ENCODE results near the gene DIP2A. TPM values are rescaled to one million over a fixed set of nuclear protein-coding genes. Genes with fewer than 3 reads are reported as not detected.
"Not testable (repeated sequence)": the region's sequence is repeated elsewhere in the genome, so short reads cannot be mapped to it uniquely, and the experiment has no call there.

Gene DIP2A
- total and polyA plus RNA-seq, 5 donors: 28.6 to 40.6 (median 37.1) TPM

DNA sequence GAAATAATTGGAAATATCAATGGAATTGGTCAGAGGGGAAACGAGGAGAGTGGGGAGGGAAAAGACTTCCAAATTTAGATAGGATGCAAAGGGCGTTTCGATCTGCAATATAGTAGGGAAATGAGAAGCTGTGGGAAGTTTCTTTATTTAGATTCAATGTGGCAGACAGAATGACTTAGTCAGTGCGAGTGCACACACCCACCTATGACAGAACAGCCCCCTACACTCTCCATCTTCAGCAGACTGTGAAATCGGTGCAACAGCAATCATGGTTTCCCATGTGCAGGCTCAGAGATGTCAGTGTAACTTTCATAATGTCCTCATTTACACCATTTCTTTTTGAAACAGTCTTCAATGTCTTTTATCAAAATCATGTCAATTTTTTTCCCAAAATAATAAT lies 46.0 kb downstream of the DIP2A start:
- intact Hi-C loops (cut with DNase I): no loop called here
- Histone ChIP-seq H3K9me3 (ENCODE audit: control insufficient read depth, low read length) (no peaks in the 10 kb centered on the region), H3K4me3 (ENCODE audit: low read length) (no peak overlapping the region), H3K27me3 (ENCODE audit: control insufficient read depth, insufficient read depth) (no peaks in the 10 kb centered on the region), H3K27ac (ENCODE audit: low read length) (no peak overlapping the region), H3K4me1 (ENCODE audit: control insufficient read depth, insufficient read depth, low read length) (no peaks in the 10 kb centered on the region)
- ATAC-seq (no peak), DNase-seq (no peak)
- WGBS: 88% methylated on average over 5 of the region's 5 CpGs

DNA sequence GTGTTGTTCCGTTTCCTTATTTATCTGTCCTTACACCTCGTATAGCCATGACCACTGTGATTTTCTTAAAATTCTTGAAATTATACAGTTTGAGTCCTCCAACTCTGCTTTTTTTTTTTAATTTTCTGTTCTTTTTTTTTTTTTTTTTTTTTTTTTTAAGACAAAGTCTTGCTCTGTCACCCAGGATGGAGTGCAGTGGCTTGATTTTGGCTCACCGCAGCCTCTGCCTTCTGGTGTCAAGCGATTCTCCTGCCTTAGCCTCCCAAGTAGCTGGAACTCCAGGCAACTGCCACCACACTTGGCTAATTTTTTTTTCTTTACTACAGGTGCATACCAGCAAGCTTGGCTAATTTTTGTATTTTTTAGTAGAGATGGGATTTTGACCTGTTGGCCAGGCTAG lies 48.9 kb downstream of the DIP2A start:
- 95% methylated on average over 4 of the region's 4 CpGs for WGBS
- intact Hi-C loops (cut with DNase I): no loop called here
- DNase-seq: no peak
- Histone ChIP-seq H3K4me1 (ENCODE audit: control insufficient read depth, insufficient read depth, low read length) (no peaks in the 10 kb centered on the region), H3K27me3 (ENCODE audit: control insufficient read depth, insufficient read depth) (no peaks in the 10 kb centered on the region), H3K27ac (ENCODE audit: low read length) (no peak overlapping the region), H3K4me3 (ENCODE audit: low read length) (no peak overlapping the region), H3K9me3 (ENCODE audit: control insufficient read depth, low read length) (no peaks in the 10 kb centered on the region)
- ATAC-seq: no peak

DNA sequence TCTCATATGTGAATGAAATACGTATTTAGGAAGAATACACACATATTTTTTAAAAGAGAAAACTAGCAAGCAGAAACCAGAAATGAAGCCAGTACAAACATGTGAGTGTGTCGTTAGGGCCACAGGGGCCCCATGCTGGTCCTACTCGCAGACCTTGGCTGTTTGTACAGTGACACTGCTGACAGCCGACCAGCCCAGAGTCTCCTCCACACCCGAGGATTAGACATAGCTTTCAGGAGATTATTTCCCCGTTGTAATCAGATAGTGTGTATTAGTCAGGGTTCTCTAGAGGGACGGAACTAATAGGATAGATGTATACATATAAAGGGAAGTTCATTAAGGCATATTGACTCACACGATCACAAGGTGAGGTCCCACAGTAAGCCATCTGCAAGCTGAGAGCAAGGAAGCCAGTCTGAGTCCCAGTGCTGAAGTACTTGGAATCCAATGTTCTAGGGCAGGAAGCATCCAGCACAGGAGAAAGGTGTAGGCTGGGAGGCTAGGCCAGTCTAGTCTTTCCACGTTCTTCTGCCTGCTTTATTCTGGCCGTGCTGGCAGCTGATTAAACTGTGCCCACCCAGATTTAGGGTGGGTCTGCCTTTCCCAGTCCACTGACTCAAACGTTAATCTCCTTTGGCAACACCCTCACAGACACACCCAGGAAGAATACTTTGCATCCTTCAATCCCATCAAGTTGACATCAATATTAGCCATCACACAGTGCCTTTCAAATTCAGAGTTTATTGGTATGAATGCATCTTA lies 51.2 kb downstream of the DIP2A start:
- intact Hi-C loops (cut with DNase I): no loop called here
- Histone ChIP-seq H3K4me3 (ENCODE audit: low read length) (no peak overlapping the region), H3K9me3 (ENCODE audit: control insufficient read depth, low read length) (no peaks in the 10 kb centered on the region), H3K4me1 (ENCODE audit: control insufficient read depth, insufficient read depth, low read length) (no peaks in the 10 kb centered on the region), H3K27ac (ENCODE audit: low read length) (no peak overlapping the region), H3K27me3 (ENCODE audit: control insufficient read depth, insufficient read depth) (no peaks in the 10 kb centered on the region)
- ATAC-seq: no peak
- 65% methylated on average over 11 of the region's 11 CpGs for WGBS
- no peak for DNase-seq

DNA sequence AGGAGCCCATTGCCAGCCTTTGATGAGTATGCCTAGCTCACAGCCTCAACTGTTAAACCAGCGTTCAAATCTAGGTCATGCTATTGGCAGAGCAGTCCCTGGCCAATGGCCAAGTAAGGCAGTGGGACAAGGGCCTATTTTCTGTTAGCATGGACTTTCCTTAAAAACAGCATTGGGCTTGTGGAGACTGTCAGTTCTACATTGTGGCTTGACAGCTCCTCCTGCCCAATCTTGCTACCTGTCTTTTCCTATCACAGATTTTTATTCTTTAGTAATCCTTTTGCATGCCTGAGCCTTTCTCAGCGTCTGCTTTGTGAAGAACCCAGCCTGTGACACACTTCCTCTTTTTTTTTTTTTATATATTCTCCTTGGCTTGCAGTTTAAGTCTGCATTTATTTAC lies 56.4 kb downstream of the DIP2A start:
- Histone ChIP-seq H3K27me3 (ENCODE audit: control insufficient read depth, insufficient read depth) (no peaks in the 10 kb centered on the region), H3K4me3 (ENCODE audit: low read length) (no peak overlapping the region), H3K27ac (ENCODE audit: low read length) (no peak overlapping the region), H3K9me3 (ENCODE audit: control insufficient read depth, low read length) (no peaks in the 10 kb centered on the region), H3K4me1 (ENCODE audit: control insufficient read depth, insufficient read depth, low read length) (peaks cover 2% of the 10 kb centered on the region)
- 21% methylated on average over 2 of the region's 2 CpGs for WGBS
- ATAC-seq (peak; percentile 78 to 87), DNase-seq (peak; percentile 81 to 91 (median 85))
- intact Hi-C loops (cut with DNase I): no loop called here

DNA sequence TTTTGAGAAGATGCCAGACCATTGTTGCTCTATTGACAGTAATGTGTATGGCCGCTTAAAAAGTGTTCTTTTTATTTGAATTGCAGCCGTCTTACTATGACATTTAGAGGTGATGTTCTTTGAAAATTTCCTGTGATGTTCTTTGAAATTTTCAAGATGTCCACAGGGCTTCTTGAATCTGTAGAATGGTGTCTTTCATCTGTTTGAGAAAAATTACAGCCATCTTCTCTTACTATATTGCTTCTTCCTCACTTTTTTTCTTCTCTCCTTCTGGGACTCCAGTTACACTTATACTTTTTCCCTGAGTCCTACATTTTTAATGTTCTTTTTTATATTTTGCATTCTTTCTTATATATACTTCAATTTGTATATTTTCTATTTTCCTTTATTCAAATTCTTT lies 57.4 kb downstream of the DIP2A start:
- intact Hi-C loops (cut with DNase I): no loop called here
- no peaks in the 10 kb centered on the region for H3K27me3 ChIP-seq (ENCODE audit: control insufficient read depth, insufficient read depth)
- DNase-seq (no peak), ATAC-seq (no peak)
- H3K27ac ChIP-seq (ENCODE audit: low read length): no peak overlapping the region
- no peaks in the 10 kb centered on the region for H3K9me3 ChIP-seq (ENCODE audit: control insufficient read depth, low read length)
- H3K4me3 ChIP-seq (ENCODE audit: low read length): no peak overlapping the region
- peaks cover 2% of the 10 kb centered on the region for H3K4me1 ChIP-seq (ENCODE audit: control insufficient read depth, insufficient read depth, low read length)
- 93% methylated on average over 2 of the region's 2 CpGs for WGBS

DNA sequence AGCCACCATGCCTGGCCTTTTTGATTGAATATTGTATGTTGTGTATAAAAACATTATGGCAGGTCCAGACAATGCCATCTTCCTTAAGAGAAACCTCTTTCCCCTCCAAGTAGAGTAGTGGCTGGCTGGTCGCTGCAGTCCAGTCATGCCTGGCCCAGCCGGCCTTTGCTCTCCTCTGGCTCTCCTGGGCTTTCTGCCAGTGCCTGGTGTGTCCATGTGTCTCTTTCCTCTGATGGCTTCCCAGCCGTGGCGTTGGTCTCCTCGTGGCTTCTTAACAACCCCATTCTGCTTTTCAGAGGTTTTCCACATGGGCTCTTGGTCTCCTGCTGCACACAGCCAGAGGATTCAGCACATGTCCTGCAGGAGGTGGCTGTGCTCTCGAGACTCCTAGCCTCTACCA lies 58.7 kb downstream of the DIP2A start:
- ATAC-seq: peak; percentile 61 to 75
- peaks cover 2% of the 10 kb centered on the region for H3K4me1 ChIP-seq (ENCODE audit: control insufficient read depth, insufficient read depth, low read length)
- H3K9me3 ChIP-seq (ENCODE audit: control insufficient read depth, low read length): no peaks in the 10 kb centered on the region
- no peak overlapping the region for H3K4me3 ChIP-seq (ENCODE audit: low read length)
- H3K27ac ChIP-seq (ENCODE audit: low read length): no peak overlapping the region
- WGBS: 62% methylated on average over 6 of the region's 6 CpGs
- peak in 2 of 3 donors; percentile 50 to 68 for DNase-seq
- intact Hi-C loops (cut with DNase I): no loop called here
- H3K27me3 ChIP-seq (ENCODE audit: control insufficient read depth, insufficient read depth): no peaks in the 10 kb centered on the region

DNA sequence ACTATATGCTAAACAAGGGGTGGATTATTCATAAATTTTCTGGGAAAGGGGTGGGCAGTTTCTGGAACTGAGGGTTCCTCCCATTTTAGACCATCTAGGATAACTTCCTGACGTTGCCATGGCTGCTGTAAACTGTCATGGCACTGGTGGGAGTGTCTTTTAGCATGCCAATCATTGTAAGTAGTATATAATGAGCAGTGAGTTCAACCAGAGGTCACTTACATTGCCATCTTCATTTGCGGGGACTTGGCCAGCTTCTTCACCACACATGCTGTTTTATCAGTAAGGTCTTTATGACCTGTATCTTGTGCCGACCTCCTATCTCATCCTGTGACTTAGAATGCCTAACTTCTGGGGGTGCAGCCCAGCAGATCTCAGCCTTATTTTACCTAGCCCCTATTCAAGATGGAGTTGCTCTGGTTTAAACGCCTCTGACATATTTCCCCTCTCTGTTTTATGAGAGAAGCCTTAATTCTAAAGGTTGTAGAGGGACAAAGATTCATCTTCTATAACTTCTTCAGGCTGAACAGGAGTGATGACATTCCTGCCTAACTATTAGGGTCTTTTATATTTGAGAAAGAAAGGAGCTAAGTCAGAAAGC lies 60.4 kb downstream of the DIP2A start:
- no peaks in the 10 kb centered on the region for H3K9me3 ChIP-seq (ENCODE audit: control insufficient read depth, low read length)
- 49% methylated on average over 4 of the region's 4 CpGs for WGBS
- H3K4me3 ChIP-seq (ENCODE audit: low read length): no peak overlapping the region
- DNase-seq (no peak), ATAC-seq (no peak)
- H3K27me3 ChIP-seq (ENCODE audit: control insufficient read depth, insufficient read depth): no peaks in the 10 kb centered on the region
- H3K27ac ChIP-seq (ENCODE audit: low read length): no peak overlapping the region
- peaks cover 2% of the 10 kb centered on the region for H3K4me1 ChIP-seq (ENCODE audit: control insufficient read depth, insufficient read depth, low read length)
- intact Hi-C loops (cut with DNase I): no loop called here

DNA sequence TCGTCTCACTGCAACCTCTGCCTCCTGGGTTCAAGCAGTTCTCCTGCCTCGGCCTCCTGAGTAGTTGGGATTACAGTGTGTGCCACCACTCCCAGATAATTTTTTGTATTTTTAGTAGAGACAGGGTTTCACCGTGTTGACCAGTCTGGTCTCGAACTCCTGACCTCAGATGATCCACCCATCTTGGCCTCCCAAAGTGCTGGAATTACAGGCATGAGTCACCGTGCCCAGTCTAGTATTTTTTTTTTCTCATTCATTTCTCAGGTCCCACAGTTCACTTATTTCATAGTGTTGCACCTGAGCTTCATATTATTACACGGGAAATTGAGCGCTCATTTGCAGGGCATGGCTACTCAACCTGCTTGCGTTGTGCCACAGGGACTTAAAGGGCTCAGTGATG lies 68.7 kb downstream of the DIP2A start:
- WGBS: 84% methylated on average over 8 of the region's 8 CpGs
- ATAC-seq; H3K27ac ChIP-seq (ENCODE audit: low read length); H3K27me3 ChIP-seq (ENCODE audit: control insufficient read depth, insufficient read depth); H3K4me1 ChIP-seq (ENCODE audit: control insufficient read depth, insufficient read depth, low read length); intact Hi-C loops (cut with DNase I); DNase-seq; H3K4me3 ChIP-seq (ENCODE audit: low read length); H3K9me3 ChIP-seq (ENCODE audit: control insufficient read depth, low read length): not testable (repeated sequence)

DNA sequence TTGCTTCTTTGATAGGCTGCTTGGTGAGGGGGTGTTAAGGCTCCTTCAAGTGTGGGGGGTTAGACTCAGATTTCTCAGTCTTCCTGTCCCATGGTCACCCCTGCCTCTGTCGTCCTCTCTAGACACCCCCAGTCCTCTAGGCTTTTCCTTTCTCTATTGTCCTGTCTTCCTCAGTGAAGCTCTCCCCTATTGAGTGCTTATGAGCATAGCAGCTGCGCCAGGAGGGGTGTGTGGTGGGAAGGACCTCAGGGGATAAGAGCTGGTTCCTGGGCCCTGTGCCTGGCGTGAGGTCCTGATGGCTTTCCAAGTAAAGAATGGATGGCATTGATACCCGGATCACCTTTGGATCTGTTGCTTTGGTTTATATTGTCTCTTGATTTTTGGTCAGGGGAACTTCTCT lies 69.1 kb downstream of the DIP2A start:
- H3K4me3 ChIP-seq (ENCODE audit: low read length): no peak overlapping the region
- no peaks in the 10 kb centered on the region for H3K9me3 ChIP-seq (ENCODE audit: control insufficient read depth, low read length)
- peaks cover 2% of the 10 kb centered on the region for H3K4me1 ChIP-seq (ENCODE audit: control insufficient read depth, insufficient read depth, low read length)
- WGBS: 89% methylated on average over 4 of the region's 4 CpGs
- H3K27me3 ChIP-seq (ENCODE audit: control insufficient read depth, insufficient read depth): no peaks in the 10 kb centered on the region
- no peak for DNase-seq
- H3K27ac ChIP-seq (ENCODE audit: low read length): no peak overlapping the region
- no peak for ATAC-seq
- intact Hi-C loops (cut with DNase I): no loop called here

DNA sequence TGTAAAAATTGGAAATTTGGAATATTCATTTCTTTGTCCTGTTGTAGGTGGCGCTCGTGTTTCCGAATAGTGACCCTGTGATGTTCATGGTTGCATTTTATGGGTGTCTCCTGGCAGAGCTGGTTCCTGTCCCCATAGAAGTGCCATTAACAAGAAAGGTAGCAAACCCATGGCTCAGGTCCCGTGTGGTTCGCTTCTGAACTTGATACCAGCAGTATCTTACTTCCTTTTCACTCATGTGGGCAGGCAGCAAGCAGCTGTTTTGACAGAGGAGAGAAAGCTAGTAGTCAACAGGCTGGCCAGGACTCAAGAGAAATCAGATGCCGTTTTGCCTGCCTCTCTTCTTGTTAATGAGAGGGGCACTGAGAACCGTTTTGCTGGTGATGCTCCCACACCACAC lies 73.4 kb downstream of the DIP2A start:
- ATAC-seq (no peak), DNase-seq (no peak)
- no peaks in the 10 kb centered on the region for H3K4me1 ChIP-seq (ENCODE audit: control insufficient read depth, insufficient read depth, low read length)
- no peak overlapping the region for H3K27ac ChIP-seq (ENCODE audit: low read length)
- WGBS: 76% methylated on average over 7 of the region's 7 CpGs
- intact Hi-C loops (cut with DNase I): no loop called here
- no peak overlapping the region for H3K4me3 ChIP-seq (ENCODE audit: low read length)
- no peaks in the 10 kb centered on the region for H3K27me3 ChIP-seq (ENCODE audit: control insufficient read depth, insufficient read depth)
- no peaks in the 10 kb centered on the region for H3K9me3 ChIP-seq (ENCODE audit: control insufficient read depth, low read length)

DNA sequence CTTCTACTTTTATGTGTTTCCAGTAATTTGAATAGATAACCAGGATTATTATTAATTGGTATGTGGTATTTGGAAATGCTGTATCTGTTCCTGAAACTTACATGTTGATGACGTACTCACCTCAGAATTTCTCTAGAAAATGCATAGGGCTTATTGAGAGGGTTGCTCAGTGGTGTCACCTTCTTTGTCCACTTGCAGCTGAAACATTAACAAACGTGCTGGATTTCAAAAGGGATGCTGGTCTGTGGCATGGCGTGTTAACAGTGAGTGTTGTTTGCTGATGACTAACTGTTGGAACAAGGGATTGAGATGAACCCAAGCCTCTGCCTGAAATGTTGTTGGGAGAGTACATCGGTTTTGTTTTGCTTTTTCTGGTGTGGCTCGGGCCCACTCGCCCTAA lies 78.3 kb downstream of the DIP2A start:
- DNase-seq (no peak), ATAC-seq (no peak)
- intact Hi-C loops (cut with DNase I): no loop called here
- H3K9me3 ChIP-seq (ENCODE audit: control insufficient read depth, low read length): no peaks in the 10 kb centered on the region
- H3K4me3 ChIP-seq (ENCODE audit: low read length): no peak overlapping the region
- H3K27me3 ChIP-seq (ENCODE audit: control insufficient read depth, insufficient read depth): no peaks in the 10 kb centered on the region
- H3K27ac ChIP-seq (ENCODE audit: low read length): no peak overlapping the region
- WGBS: 83% methylated on average over 6 of the region's 6 CpGs
- peaks cover 2% of the 10 kb centered on the region for H3K4me1 ChIP-seq (ENCODE audit: control insufficient read depth, insufficient read depth, low read length)
